ENCODE measurements around the gene PIK3C2G.

Gene PIK3C2G

GRCh38 chr12:18294889-18295288 is 33.6 kb downstream of the PIK3C2G start:
- no peak overlapping the region for H3K27ac Mint-ChIP-seq
- intact Hi-C loops (cut with micrococcal nuclease), result no loop called here
- no peak overlapping the region for H3K4me3 Mint-ChIP-seq
- H3K36me3 Mint-ChIP-seq (ENCODE audit: low read depth), result no peaks in the 10 kb centered on the region
- H3K4me1 Mint-ChIP-seq (ENCODE audit: low read depth), result no peaks in the 10 kb centered on the region
- no peaks in the 10 kb centered on the region for H3K9me3 Mint-ChIP-seq
- no peaks in the 10 kb centered on the region for H3K27me3 Mint-ChIP-seq

GRCh38 chr12:18296201-18296908 is 35.0 kb downstream of the PIK3C2G start:
- Mint-ChIP-seq H3K9me3 (peaks cover 12% of the 10 kb centered on the region), H3K27me3 (no peaks in the 10 kb centered on the region), H3K4me3 (no peak overlapping the region), H3K4me1 (ENCODE audit: low read depth) (no peaks in the 10 kb centered on the region), H3K27ac (no peak overlapping the region), H3K36me3 (ENCODE audit: low read depth) (no peaks in the 10 kb centered on the region)
- intact Hi-C loops (cut with micrococcal nuclease), result no loop called here

- Mint-ChIP-seq H3K4me1 (ENCODE audit: low read depth) (no peaks in the 10 kb centered on the region), H3K4me3 (no peak overlapping the region), H3K27me3 (no peaks in the 10 kb centered on the region), H3K36me3 (ENCODE audit: low read depth) (no peaks in the 10 kb centered on the region), H3K9me3 (peaks cover 18% of the 10 kb centered on the region), H3K27ac (no peak overlapping the region)
- intact Hi-C loops (cut with micrococcal nuclease), result no loop called here
Observed at GRCh38 chr12:18296909-18297280, 35.6 kb downstream of the PIK3C2G start.

- no peak overlapping the region for H3K27ac Mint-ChIP-seq
- peaks cover 28% of the 10 kb centered on the region for H3K9me3 Mint-ChIP-seq
- H3K4me1 Mint-ChIP-seq (ENCODE audit: low read depth), result no peaks in the 10 kb centered on the region
- H3K36me3 Mint-ChIP-seq (ENCODE audit: low read depth), result no peaks in the 10 kb centered on the region
- H3K4me3 Mint-ChIP-seq, result no peak overlapping the region
- no peaks in the 10 kb centered on the region for H3K27me3 Mint-ChIP-seq
- intact Hi-C loops (cut with micrococcal nuclease), result no loop called here
Observed at GRCh38 chr12:18297902-18298301, 36.6 kb downstream of the PIK3C2G start.

- no peaks in the 10 kb centered on the region for H3K36me3 Mint-ChIP-seq (ENCODE audit: low read depth)
- no peak overlapping the region for H3K4me3 Mint-ChIP-seq
- intact Hi-C loops (cut with micrococcal nuclease), result no loop called here
- H3K4me1 Mint-ChIP-seq (ENCODE audit: low read depth), result no peaks in the 10 kb centered on the region
- H3K27me3 Mint-ChIP-seq, result no peaks in the 10 kb centered on the region
- peaks cover 35% of the 10 kb centered on the region for H3K9me3 Mint-ChIP-seq
- no peak overlapping the region for H3K27ac Mint-ChIP-seq
Observed at GRCh38 chr12:18302809-18303430, 41.6 kb downstream of the PIK3C2G start.

- no peaks in the 10 kb centered on the region for H3K4me1 Mint-ChIP-seq (ENCODE audit: low read depth)
- no peaks in the 10 kb centered on the region for H3K36me3 Mint-ChIP-seq (ENCODE audit: low read depth)
- intact Hi-C loops (cut with micrococcal nuclease), result no loop called here
- H3K27ac Mint-ChIP-seq, result no peak overlapping the region
- peaks cover 35% of the 10 kb centered on the region for H3K9me3 Mint-ChIP-seq
- H3K4me3 Mint-ChIP-seq, result no peak overlapping the region
- no peaks in the 10 kb centered on the region for H3K27me3 Mint-ChIP-seq
Observed at GRCh38 chr12:18304609-18305008, 43.3 kb downstream of the PIK3C2G start.

- intact Hi-C loops (cut with micrococcal nuclease), result no loop called here
- Mint-ChIP-seq H3K4me3 (no peak overlapping the region), H3K4me1 (ENCODE audit: low read depth) (no peaks in the 10 kb centered on the region), H3K9me3 (peaks cover 23% of the 10 kb centered on the region), H3K27ac (no peak overlapping the region), H3K36me3 (ENCODE audit: low read depth) (no peaks in the 10 kb centered on the region), H3K27me3 (no peaks in the 10 kb centered on the region)
Observed at GRCh38 chr12:18306311-18306710, 45.0 kb downstream of the PIK3C2G start.

GRCh38 chr12:18313306-18313705 is 52.0 kb downstream of the PIK3C2G start:
- intact Hi-C loops (cut with micrococcal nuclease), result no loop called here
- no peaks in the 10 kb centered on the region for H3K4me1 Mint-ChIP-seq (ENCODE audit: low read depth)
- H3K27ac Mint-ChIP-seq, result no peak overlapping the region
- H3K27me3 Mint-ChIP-seq, result no peaks in the 10 kb centered on the region
- no peaks in the 10 kb centered on the region for H3K9me3 Mint-ChIP-seq
- H3K36me3 Mint-ChIP-seq (ENCODE audit: low read depth), result no peaks in the 10 kb centered on the region
- H3K4me3 Mint-ChIP-seq, result no peak overlapping the region

- Mint-ChIP-seq H3K4me1 (ENCODE audit: low read depth) (no peaks in the 10 kb centered on the region), H3K9me3 (no peaks in the 10 kb centered on the region), H3K4me3 (no peak overlapping the region), H3K36me3 (ENCODE audit: low read depth) (no peaks in the 10 kb centered on the region), H3K27ac (no peak overlapping the region), H3K27me3 (no peaks in the 10 kb centered on the region)
- intact Hi-C loops (cut with micrococcal nuclease), result loop anchor here (1.0 kb wide), 1 partner anchor 180 kb away; no protein-coding TSS in a partner anchor
Observed at GRCh38 chr12:18320036-18320617, 58.8 kb downstream of the PIK3C2G start.

- H3K36me3 Mint-ChIP-seq (ENCODE audit: low read depth), result no peaks in the 10 kb centered on the region
- H3K4me1 Mint-ChIP-seq (ENCODE audit: low read depth), result no peaks in the 10 kb centered on the region
- no peak overlapping the region for H3K27ac Mint-ChIP-seq
- H3K9me3 Mint-ChIP-seq, result no peaks in the 10 kb centered on the region
- no peaks in the 10 kb centered on the region for H3K27me3 Mint-ChIP-seq
- intact Hi-C loops (cut with micrococcal nuclease), result loop anchor here (1.0 kb wide), 1 partner anchor 181 kb away; no protein-coding TSS in a partner anchor
- H3K4me3 Mint-ChIP-seq, result no peak overlapping the region
Observed at GRCh38 chr12:18320976-18321375, 59.7 kb downstream of the PIK3C2G start.

- no peaks in the 10 kb centered on the region for H3K36me3 Mint-ChIP-seq (ENCODE audit: low read depth)
- intact Hi-C loops (cut with micrococcal nuclease), result no loop called here
- no peak overlapping the region for H3K27ac Mint-ChIP-seq
- H3K27me3 Mint-ChIP-seq, result no peaks in the 10 kb centered on the region
- H3K4me3 Mint-ChIP-seq, result no peak overlapping the region
- no peaks in the 10 kb centered on the region for H3K4me1 Mint-ChIP-seq (ENCODE audit: low read depth)
- no peaks in the 10 kb centered on the region for H3K9me3 Mint-ChIP-seq
Observed at GRCh38 chr12:18323159-18323558, 61.8 kb downstream of the PIK3C2G start.

- Mint-ChIP-seq H3K4me3 (no peak overlapping the region), H3K9me3 (no peaks in the 10 kb centered on the region), H3K4me1 (ENCODE audit: low read depth) (no peaks in the 10 kb centered on the region), H3K36me3 (ENCODE audit: low read depth) (no peaks in the 10 kb centered on the region), H3K27me3 (no peaks in the 10 kb centered on the region), H3K27ac (no peak overlapping the region)
- intact Hi-C loops (cut with micrococcal nuclease), result no loop called here
Observed at GRCh38 chr12:18327036-18327435, 65.7 kb downstream of the PIK3C2G start.

GRCh38 chr12:18332173-18332572 is 70.9 kb downstream of the PIK3C2G start:
- no peaks in the 10 kb centered on the region for H3K27me3 Mint-ChIP-seq
- no peak overlapping the region for H3K27ac Mint-ChIP-seq
- peaks cover 8% of the 10 kb centered on the region for H3K9me3 Mint-ChIP-seq
- no peaks in the 10 kb centered on the region for H3K36me3 Mint-ChIP-seq (ENCODE audit: low read depth)
- no peaks in the 10 kb centered on the region for H3K4me1 Mint-ChIP-seq (ENCODE audit: low read depth)
- no peak overlapping the region for H3K4me3 Mint-ChIP-seq
- intact Hi-C loops (cut with micrococcal nuclease), result no loop called here

- Mint-ChIP-seq H3K27me3 (no peaks in the 10 kb centered on the region), H3K27ac (no peak overlapping the region), H3K4me3 (no peak overlapping the region), H3K36me3 (ENCODE audit: low read depth) (no peaks in the 10 kb centered on the region), H3K9me3 (peaks cover 8% of the 10 kb centered on the region), H3K4me1 (ENCODE audit: low read depth) (no peaks in the 10 kb centered on the region)
- intact Hi-C loops (cut with micrococcal nuclease), result no loop called here
Observed at GRCh38 chr12:18339633-18340032, 78.3 kb downstream of the PIK3C2G start.

Measured in dendritic cell treated with granulocyte-macrophage colony-stimulating factor and Interleukin-4, amounts not matched to agents 40 ng/mL and 50 ng/mL, for 4 days (primary cell).